GM19455 (cell line): Measurements from ENCODE around the gene PLCB2.

ENCODE experiments used
- ATAC-seq: cut with Tn5 transposase; IDR thresholded peaks from one replicate; pipeline ENCODE4 v1.9.1; 2021; ENCODE audit not compliant: unreplicated experiment

PLCB2 gene

GRCh38 chr15:40239693-40240618 is 67.8 kb downstream of the PLCB2 start:
- ATAC-seq = no peak

- no peak for ATAC-seq
Measured at GRCh38 chr15:40239404-40239692, 68.4 kb downstream of the PLCB2 start.

GRCh38 chr15:40238532-40239403 is 69.0 kb downstream of the PLCB2 start, which contains the start of gene PAK6:
PAK6 (plus strand) TSS chr15:40239063; CDS start chr15:40264786, 25,723 bp downstream.
- no peak for ATAC-seq
